Stimulated activated CD4-positive, alpha-beta T cell treated with anti-CD3 and anti-CD28 coated beads, Interleukin-15, amount 100 ng/mL, for 48 hours (primary cell): ENCODE results near the gene SSBP4.
"Not testable (repeated sequence)": the region's sequence is repeated elsewhere in the genome, so short reads cannot be mapped to it uniquely, and the experiment has no call there.

Experiments
- DNase-seq, 2 donors: peaks; one replicate each; pipeline ENCODE4 v3.0.0-alpha.2; 2020; ENCODE audit warnings: low read depth in 2 of 2

Gene SSBP4

GRCh38 chr19:18419195-18419698 is at the start of gene SSBP4:
Gene SSBP4 (plus strand): TSS chr19:18419398. CDS start chr19:18419649, 251 bp downstream.
- no peak for DNase-seq

- no peak for DNase-seq
Measured at GRCh38 chr19:18373407-18373891, 45.7 kb upstream of the SSBP4 start.

GRCh38 chr19:18373892-18374629 is 45.1 kb upstream of the SSBP4 start:
- DNase-seq, result peak; percentile 31 to 37

- no peak for DNase-seq
Measured at GRCh38 chr19:18377026-18377425, 42.2 kb upstream of the SSBP4 start.

- DNase-seq, result no peak
Measured at GRCh38 chr19:18379803-18380747, 39.1 kb upstream of the SSBP4 start.

- DNase-seq, result no peak
Measured at GRCh38 chr19:18380843-18381242, 38.4 kb upstream of the SSBP4 start.

- DNase-seq, result not testable (repeated sequence)
Measured at GRCh38 chr19:18383622-18384021, 35.6 kb upstream of the SSBP4 start.

- no peak for DNase-seq
Measured at GRCh38 chr19:18384775-18385174, 34.4 kb upstream of the SSBP4 start.

- DNase-seq, result no peak
Measured at GRCh38 chr19:18385359-18385674, 33.9 kb upstream of the SSBP4 start.

GRCh38 chr19:18385675-18386542 is 33.3 kb upstream of the SSBP4 start, which contains the start of gene GDF15:
Gene GDF15 (plus strand): TSS chr19:18386158. CDS start chr19:18386190, 32 bp downstream.
- no peak for DNase-seq

GRCh38 chr19:18386543-18387271 is 32.5 kb upstream of the SSBP4 start:
- no peak for DNase-seq

GRCh38 chr19:18388100-18388959 is 30.9 kb upstream of the SSBP4 start:
- peak; percentile 51 to 73 for DNase-seq

GRCh38 chr19:18388960-18389725 is 30.1 kb upstream of the SSBP4 start:
- DNase-seq, result no peak

- no peak for DNase-seq
Measured at GRCh38 chr19:18389726-18390064, 29.5 kb upstream of the SSBP4 start.

- no peak for DNase-seq
Measured at GRCh38 chr19:18390065-18390907, 28.9 kb upstream of the SSBP4 start.

GRCh38 chr19:18391509-18392075 is 27.6 kb upstream of the SSBP4 start:
- no peak for DNase-seq

GRCh38 chr19:18392417-18392816 is 26.8 kb upstream of the SSBP4 start:
- DNase-seq, result no peak

GRCh38 chr19:18392926-18393325 is 26.3 kb upstream of the SSBP4 start:
- DNase-seq, result no peak
